ENCODE data around the gene NCKIPSD. TPM values are rescaled to one million over a fixed set of nuclear protein-coding genes. Genes with fewer than 3 reads are reported as not detected.

Gene NCKIPSD
- total RNA-seq, 1 experiment from 2014 or later = 36.9 TPM

- Histone ChIP-seq H3K36me3 (ENCODE audit: control insufficient read depth in 1 of 2, insufficient read depth in 2 of 2, low read length in 2 of 2) (peaks cover 9 to 30% of the 10 kb centered on the region in 2 experiments; a peak in 2 of 4 replicates), H3K27ac (ENCODE audit: low read depth, low read length) (peak overlapping the region; percentile 73), H4K20me1 (ENCODE audit: insufficient read depth) (no peaks in the 10 kb centered on the region), H3K79me2 (ENCODE audit: insufficient read depth, low read length) (peaks cover 12% of the 10 kb centered on the region; the same call in 1 of the 2 replicates), H2AFZ (ENCODE audit: low read depth, low read length, poor library complexity, severe bottlenecking) (no peak overlapping the region), H3K9me2 (ENCODE audit: insufficient read depth) (no peaks in the 10 kb centered on the region), H3K9me3 (ENCODE audit: control insufficient read depth in 1 of 2, insufficient read depth in 1 of 2, low read depth in 1 of 2, low read length in 2 of 2) (no peaks in the 10 kb centered on the region), H3K27me3 (ENCODE audit: insufficient read depth, low read length) (no peaks in the 10 kb centered on the region), H3K9ac (ENCODE audit: low read length) (peak overlapping the region; percentile 80), H3K4me2 (ENCODE audit: low read length) (peak overlapping the region; percentile 94), H3K4me1 (ENCODE audit: control insufficient read depth in 1 of 2, insufficient read depth in 2 of 2, low read length in 2 of 2) (peaks cover 11 to 22% of the 10 kb centered on the region in 2 experiments), H3K4me3 (replicated peaks in 1 of 2; ENCODE audit: low read depth in 1 of 2, low read length in 2 of 2) (peak overlapping the region; percentile 87 to 94)
- no peak for TF ChIP-seq CEBPB (IDR thresholded peaks at IDR 0.05; ENCODE audit: low read depth)
- TF ChIP-seq CBX3 (IDR thresholded peaks at IDR 0.05; ENCODE audit: low read depth) = no peak
- DNase-seq (ENCODE audit: low read depth, low spot score) = no peak
- ChIA-PET POLR2A (interaction anchor here (1.0 to 2.3 kb wide), 4 partner anchors 24 to 78 kb away, joined by 3 to 15 read pairs (median 4); partner anchors contain the start of genes CELSR3, PFKFB4 and UQCRC1), RAD21 (ENCODE audit: low non-redundant PET in 1 of 2, low total read pairs in 2 of 2, uncharacterized antibody in 2 of 2, unreplicated experiment in 2 of 2) (interaction anchor here (0.9 to 1.4 kb wide), 2 partner anchors 28 to 234 kb away, joined by 3 to 4 read pairs; partner anchors contain the start of gene CELSR3 (in 1 of the 2)), CTCF (interaction anchor here (0.6 to 1.9 kb wide), 13 partner anchors 9 to 234 kb away, joined by 3 to 14 read pairs (median 4); partner anchors contain the start of genes CELSR3, PFKFB4 and UQCRC1)
- ATAC-seq = peak; percentile 58
- TSS peak; percentile 48 for BruUV-seq (replicated peaks)
- intact Hi-C loops (cut with micrococcal nuclease) = loop anchor here (1.0 to 2.0 kb wide), 3 partner anchors 22 to 170 kb away; partner anchors contain the start of gene PFKFB4
Measured at GRCh38 chr3:48634661-48635221, 51.0 kb downstream of the NCKIPSD start.

GRCh38 chr3:48633743-48634142, 52.0 kb downstream of the NCKIPSD start:
- Histone ChIP-seq H3K36me3 (ENCODE audit: control insufficient read depth in 1 of 2, insufficient read depth in 2 of 2, low read length in 2 of 2) (peaks cover 12 to 30% of the 10 kb centered on the region in 2 experiments; a peak in 2 of 4 replicates), H3K9ac (ENCODE audit: low read length) (peak overlapping the region; percentile 80; the same call in 1 of the 2 replicates), H3K27ac (ENCODE audit: low read depth, low read length) (peak overlapping the region; percentile 73; the same call in 1 of the 2 replicates), H4K20me1 (ENCODE audit: insufficient read depth) (no peaks in the 10 kb centered on the region), H3K79me2 (ENCODE audit: insufficient read depth, low read length) (peaks cover 12% of the 10 kb centered on the region; the same call in 1 of the 2 replicates), H3K4me3 (replicated peaks in 1 of 2; ENCODE audit: low read depth in 1 of 2, low read length in 2 of 2) (peak overlapping the region; percentile 87 to 94; a peak in 3 of 4 replicates), H3K9me2 (ENCODE audit: insufficient read depth) (no peaks in the 10 kb centered on the region), H3K9me3 (ENCODE audit: control insufficient read depth in 1 of 2, insufficient read depth in 1 of 2, low read depth in 1 of 2, low read length in 2 of 2) (no peaks in the 10 kb centered on the region), H3K4me1 (ENCODE audit: control insufficient read depth in 1 of 2, insufficient read depth in 2 of 2, low read length in 2 of 2) (peaks cover 11 to 22% of the 10 kb centered on the region in 2 experiments), H2AFZ (ENCODE audit: low read depth, low read length, poor library complexity, severe bottlenecking) (no peak overlapping the region), H3K27me3 (ENCODE audit: insufficient read depth, low read length) (no peaks in the 10 kb centered on the region), H3K4me2 (ENCODE audit: low read length) (peak overlapping the region; percentile 94)
- ATAC-seq (no peak), DNase-seq (ENCODE audit: low read depth, low spot score) (no peak)
- ChIA-PET POLR2A (no interaction called here), CTCF (interaction anchor here (0.9 to 1.5 kb wide), 2 partner anchors 30 to 198 kb away, joined by 3 to 6 read pairs; no protein-coding TSS in a partner anchor), RAD21 (ENCODE audit: low non-redundant PET in 1 of 2, low total read pairs in 2 of 2, uncharacterized antibody in 2 of 2, unreplicated experiment in 2 of 2) (no interaction called here)
- TF ChIP-seq ZFX (IDR thresholded peaks at IDR 0.05) (no peak), CBX3 (IDR thresholded peaks at IDR 0.05; ENCODE audit: low read depth) (no peak), SP1 (IDR thresholded peaks at IDR 0.05; ENCODE audit: low read depth) (no peak), EZH2phosphoT487 (IDR thresholded peaks at IDR 0.05; ENCODE audit: borderline replicate concordance) (no peak), RAD21 (IDR thresholded peaks at IDR 0.05; ENCODE audit: low read depth) (no peak), POLR2A (IDR thresholded peaks at IDR 0.05; ENCODE audit: borderline replicate concordance, extremely low read depth, insufficient read depth, insufficient read length) (no peak)
- no TSS peak for BruUV-seq (replicated peaks)
- intact Hi-C loops (cut with micrococcal nuclease) = loop anchor here (2.0 kb wide), 2 partner anchors 77 to 169 kb away; partner anchors contain the start of gene PFKFB4
